ENCODE results near the gene MED12L.
"Not testable (repeated sequence)": the region's sequence is repeated elsewhere in the genome, so short reads cannot be mapped to it uniquely, and the experiment has no call there.

MED12L gene

GRCh38 chr3:151154566-151154965, 69.1 kb downstream of the MED12L start:
- H3K9me3 ChIP-seq (ENCODE audit: control insufficient read depth in 1 of 2, low read length in 2 of 2) = no peaks in the 10 kb centered on the region
- no peak overlapping the region for H3K4me3 ChIP-seq (ENCODE audit: low read depth in 1 of 2, low read length in 2 of 2)
- no peak overlapping the region for H3K9ac ChIP-seq (ENCODE audit: low read depth in 1 of 2, low read length in 2 of 2)
- no peaks in the 10 kb centered on the region for H3K27me3 ChIP-seq (ENCODE audit: control insufficient read depth in 1 of 2, insufficient read depth in 2 of 2, low read length in 2 of 2)
- H3K36me3 ChIP-seq (ENCODE audit: control insufficient read depth in 1 of 2, insufficient read depth in 2 of 2, low read length in 2 of 2) = no peaks in the 10 kb centered on the region
- H3K27ac ChIP-seq (ENCODE audit: low read depth, low read length) = no peak overlapping the region
- peaks cover 11% of the 10 kb centered on the region in 2 donors for H3K4me1 ChIP-seq (ENCODE audit: control insufficient read depth in 1 of 2, insufficient read depth in 2 of 2, low read length in 2 of 2)

DNA sequence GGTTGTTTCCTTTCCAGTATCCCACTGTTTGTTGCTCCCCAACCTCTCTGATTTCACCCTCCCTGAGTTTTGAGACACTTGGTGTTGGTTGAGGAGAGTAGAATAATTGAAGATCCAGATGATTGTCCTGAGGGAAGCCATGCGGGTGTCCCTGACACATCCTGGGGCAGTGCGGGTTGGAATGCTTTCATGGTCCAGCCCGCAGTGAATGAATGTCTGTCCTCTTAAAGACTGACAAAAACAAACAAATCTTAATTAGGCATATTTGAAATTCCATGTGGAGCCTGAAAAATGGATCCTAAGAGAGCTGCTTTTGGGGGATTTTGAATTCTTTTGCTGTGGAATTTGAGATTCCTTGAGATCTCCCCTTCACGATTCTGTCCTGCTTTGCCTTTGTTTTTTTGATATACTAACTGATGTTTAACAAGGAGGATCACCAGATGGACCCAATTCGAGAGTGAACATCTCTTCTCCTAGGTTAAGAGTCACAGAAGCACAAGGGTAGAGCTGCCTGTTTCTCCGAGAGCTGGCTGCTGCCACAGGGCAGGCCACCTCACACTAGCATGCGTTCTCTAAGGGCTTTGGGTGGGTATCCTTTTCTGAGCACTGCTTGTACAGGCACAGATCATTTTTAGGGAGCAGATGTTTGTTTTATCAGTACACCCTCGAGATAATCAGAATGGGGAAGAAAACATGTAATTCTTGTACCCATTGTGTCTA, 70.1 kb downstream of the MED12L start:
- Histone ChIP-seq H3K27ac (ENCODE audit: low read depth, low read length) (no peak overlapping the region), H3K27me3 (ENCODE audit: control insufficient read depth in 1 of 2, insufficient read depth in 2 of 2, low read length in 2 of 2) (no peaks in the 10 kb centered on the region), H3K36me3 (ENCODE audit: control insufficient read depth in 1 of 2, insufficient read depth in 2 of 2, low read length in 2 of 2) (no peaks in the 10 kb centered on the region), H3K9me3 (ENCODE audit: control insufficient read depth in 1 of 2, low read length in 2 of 2) (no peaks in the 10 kb centered on the region), H3K4me1 (ENCODE audit: control insufficient read depth in 1 of 2, insufficient read depth in 2 of 2, low read length in 2 of 2) (peaks cover 6 to 7% of the 10 kb centered on the region in 2 donors), H3K9ac (ENCODE audit: low read depth in 1 of 2, low read length in 2 of 2) (no peak overlapping the region), H3K4me3 (ENCODE audit: low read depth in 1 of 2, low read length in 2 of 2) (no peak overlapping the region)

GRCh38 chr3:151156618-151157216, 71.3 kb downstream of the MED12L start:
- Histone ChIP-seq H3K4me1 (ENCODE audit: control insufficient read depth in 1 of 2, insufficient read depth in 2 of 2, low read length in 2 of 2) (peaks cover 4 to 5% of the 10 kb centered on the region in 2 donors), H3K36me3 (ENCODE audit: control insufficient read depth in 1 of 2, insufficient read depth in 2 of 2, low read length in 2 of 2) (no peaks in the 10 kb centered on the region), H3K27ac (ENCODE audit: low read depth, low read length) (no peak overlapping the region)

DNA sequence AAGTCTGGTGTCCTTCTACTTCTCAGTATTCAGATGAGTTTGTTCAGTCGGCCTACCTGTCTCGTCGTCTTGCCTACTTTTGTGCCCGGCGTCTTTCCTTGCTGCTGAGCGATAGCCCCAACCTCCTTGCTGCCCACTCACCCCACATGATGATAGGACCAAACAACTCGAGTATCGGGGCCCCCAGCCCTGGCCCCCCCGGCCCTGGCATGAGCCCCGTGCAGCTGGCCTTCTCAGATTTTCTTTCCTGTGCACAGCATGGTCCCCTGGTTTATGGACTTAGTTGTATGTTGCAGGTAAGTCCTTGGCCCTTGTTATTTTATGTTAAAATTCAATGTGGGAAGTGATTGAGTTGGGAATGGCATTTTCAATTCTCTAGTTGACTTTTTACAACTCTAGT, 74.3 kb downstream of the MED12L start:
- Histone ChIP-seq H3K36me3 (ENCODE audit: control insufficient read depth in 1 of 2, insufficient read depth in 2 of 2, low read length in 2 of 2) (no peaks in the 10 kb centered on the region), H3K27ac (ENCODE audit: low read depth, low read length) (no peak overlapping the region), H3K9ac (ENCODE audit: low read depth in 1 of 2, low read length in 2 of 2) (no peak overlapping the region), H3K4me3 (ENCODE audit: low read depth in 1 of 2, low read length in 2 of 2) (no peak overlapping the region), H3K27me3 (ENCODE audit: control insufficient read depth in 1 of 2, insufficient read depth in 2 of 2, low read length in 2 of 2) (no peaks in the 10 kb centered on the region), H3K9me3 (ENCODE audit: control insufficient read depth in 1 of 2, low read length in 2 of 2) (no peaks in the 10 kb centered on the region), H3K4me1 (ENCODE audit: control insufficient read depth in 1 of 2, insufficient read depth in 2 of 2, low read length in 2 of 2) (no peaks in the 10 kb centered on the region)

More at GRCh38 chr3:151156618-151157216, 71.3 kb downstream of the MED12L start:
- H3K27me3 ChIP-seq (ENCODE audit: control insufficient read depth in 1 of 2, insufficient read depth in 2 of 2, low read length in 2 of 2) = no peaks in the 10 kb centered on the region
- H3K9me3 ChIP-seq (ENCODE audit: control insufficient read depth in 1 of 2, low read length in 2 of 2) = no peaks in the 10 kb centered on the region
- no peak overlapping the region for H3K4me3 ChIP-seq (ENCODE audit: low read depth in 1 of 2, low read length in 2 of 2)
- H3K9ac ChIP-seq (ENCODE audit: low read depth in 1 of 2, low read length in 2 of 2) = no peak overlapping the region

- Histone ChIP-seq H3K36me3 (ENCODE audit: control insufficient read depth in 1 of 2, insufficient read depth in 2 of 2, low read length in 2 of 2) (no peaks in the 10 kb centered on the region), H3K9me3 (ENCODE audit: control insufficient read depth in 1 of 2, low read length in 2 of 2) (no peaks in the 10 kb centered on the region), H3K4me1 (ENCODE audit: control insufficient read depth in 1 of 2, insufficient read depth in 2 of 2, low read length in 2 of 2) (peaks cover 0 to 6% of the 10 kb centered on the region in 2 donors), H3K9ac (ENCODE audit: low read depth in 1 of 2, low read length in 2 of 2) (no peak overlapping the region), H3K4me3 (ENCODE audit: low read depth in 1 of 2, low read length in 2 of 2) (no peak overlapping the region), H3K27ac (ENCODE audit: low read depth, low read length) (no peak overlapping the region), H3K27me3 (ENCODE audit: control insufficient read depth in 1 of 2, insufficient read depth in 2 of 2, low read length in 2 of 2) (no peaks in the 10 kb centered on the region)
Observed at GRCh38 chr3:151165226-151165625, 79.8 kb downstream of the MED12L start.

- H3K9me3 ChIP-seq (ENCODE audit: control insufficient read depth in 1 of 2, low read length in 2 of 2) = no peaks in the 10 kb centered on the region
- no peak overlapping the region for H3K27ac ChIP-seq (ENCODE audit: low read depth, low read length)
- no peaks in the 10 kb centered on the region for H3K27me3 ChIP-seq (ENCODE audit: control insufficient read depth in 1 of 2, insufficient read depth in 2 of 2, low read length in 2 of 2)
- H3K4me1 ChIP-seq (ENCODE audit: control insufficient read depth in 1 of 2, insufficient read depth in 2 of 2, low read length in 2 of 2) = peaks cover 2 to 6% of the 10 kb centered on the region in 2 donors
- no peaks in the 10 kb centered on the region for H3K36me3 ChIP-seq (ENCODE audit: control insufficient read depth in 1 of 2, insufficient read depth in 2 of 2, low read length in 2 of 2)
- no peak overlapping the region for H3K4me3 ChIP-seq (ENCODE audit: low read depth in 1 of 2, low read length in 2 of 2)
- H3K9ac ChIP-seq (ENCODE audit: low read depth in 1 of 2, low read length in 2 of 2) = no peak overlapping the region
Observed at GRCh38 chr3:151166161-151166560, 80.7 kb downstream of the MED12L start.

GRCh38 chr3:151168269-151169094, 83.0 kb downstream of the MED12L start:
- no peaks in the 10 kb centered on the region for H3K27me3 ChIP-seq (ENCODE audit: control insufficient read depth in 1 of 2, insufficient read depth in 2 of 2, low read length in 2 of 2)
- H3K9me3 ChIP-seq (ENCODE audit: control insufficient read depth in 1 of 2, low read length in 2 of 2) = no peaks in the 10 kb centered on the region
- no peak overlapping the region for H3K27ac ChIP-seq (ENCODE audit: low read depth, low read length)
- H3K36me3 ChIP-seq (ENCODE audit: control insufficient read depth in 1 of 2, insufficient read depth in 2 of 2, low read length in 2 of 2) = no peaks in the 10 kb centered on the region
- no peak overlapping the region for H3K9ac ChIP-seq (ENCODE audit: low read depth in 1 of 2, low read length in 2 of 2)
- peaks cover 6 to 8% of the 10 kb centered on the region in 2 donors for H3K4me1 ChIP-seq (ENCODE audit: control insufficient read depth in 1 of 2, insufficient read depth in 2 of 2, low read length in 2 of 2)
- no peak overlapping the region for H3K4me3 ChIP-seq (ENCODE audit: low read depth in 1 of 2, low read length in 2 of 2)

GRCh38 chr3:151169262-151169947, 83.9 kb downstream of the MED12L start:
- no peaks in the 10 kb centered on the region for H3K27me3 ChIP-seq (ENCODE audit: control insufficient read depth in 1 of 2, insufficient read depth in 2 of 2, low read length in 2 of 2)
- H3K36me3 ChIP-seq (ENCODE audit: control insufficient read depth in 1 of 2, insufficient read depth in 2 of 2, low read length in 2 of 2) = no peaks in the 10 kb centered on the region
- H3K4me3 ChIP-seq (ENCODE audit: low read depth in 1 of 2, low read length in 2 of 2) = no peak overlapping the region
- H3K4me1 ChIP-seq (ENCODE audit: control insufficient read depth in 1 of 2, insufficient read depth in 2 of 2, low read length in 2 of 2) = peaks cover 6 to 8% of the 10 kb centered on the region in 2 donors
- no peak overlapping the region for H3K9ac ChIP-seq (ENCODE audit: low read depth in 1 of 2, low read length in 2 of 2)
- H3K27ac ChIP-seq (ENCODE audit: low read depth, low read length) = no peak overlapping the region
- no peaks in the 10 kb centered on the region for H3K9me3 ChIP-seq (ENCODE audit: control insufficient read depth in 1 of 2, low read length in 2 of 2)

GRCh38 chr3:151169948-151170679, 84.7 kb downstream of the MED12L start:
- not testable (repeated sequence) for H3K4me1 ChIP-seq (ENCODE audit: control insufficient read depth in 1 of 2, insufficient read depth in 2 of 2, low read length in 2 of 2); H3K27ac ChIP-seq (ENCODE audit: low read depth, low read length); H3K9me3 ChIP-seq (ENCODE audit: control insufficient read depth in 1 of 2, low read length in 2 of 2); H3K27me3 ChIP-seq (ENCODE audit: control insufficient read depth in 1 of 2, insufficient read depth in 2 of 2, low read length in 2 of 2); H3K36me3 ChIP-seq (ENCODE audit: control insufficient read depth in 1 of 2, insufficient read depth in 2 of 2, low read length in 2 of 2); H3K9ac ChIP-seq (ENCODE audit: low read depth in 1 of 2, low read length in 2 of 2); H3K4me3 ChIP-seq (ENCODE audit: low read depth in 1 of 2, low read length in 2 of 2)
